Spleen (tissue), 7 donors: ENCODE results near the gene SERPINA1.

ENCODE experiments used
- POLR2A ChIP-seq, 3 donors: fragments of 450-650 bp; IDR thresholded peaks; one replicate each; pipeline ENCODE4 v1.5.1; 2017; ENCODE audit warnings: antibody characterized with exemption in 3 of 3, mild to moderate bottlenecking in 1 of 3
- TF ChIP-seq, protein P1 (sequence below), 11 experiments: fragments of 200-600 bp in 7 of 11; fragments of 450-650 bp in 4 of 11; sonication (generic) in 4 of 11; IDR thresholded peaks in 8 of 11; conservative IDR thresholded peaks in 3 of 11; 1 replicate in 7 of 11; 2 replicates in 4 of 11; pipeline versions ENCODE4 v1.4.0 to v1.8.0; 2016 to 2021; ENCODE audit warnings: antibody characterized with exemption in 11 of 11, inconsistent platforms in 4 of 11, mild to moderate bottlenecking in 1 of 11
- donor health status: DM: no; HTN: no; CAD: no; lungs with moderate emphysema.
- donor health status: DM: no; HTN: no; CAD: no.
- donor health status: DM: no; HTN: no; CAD: no.

- TF ChIP-seq, protein P1, sequence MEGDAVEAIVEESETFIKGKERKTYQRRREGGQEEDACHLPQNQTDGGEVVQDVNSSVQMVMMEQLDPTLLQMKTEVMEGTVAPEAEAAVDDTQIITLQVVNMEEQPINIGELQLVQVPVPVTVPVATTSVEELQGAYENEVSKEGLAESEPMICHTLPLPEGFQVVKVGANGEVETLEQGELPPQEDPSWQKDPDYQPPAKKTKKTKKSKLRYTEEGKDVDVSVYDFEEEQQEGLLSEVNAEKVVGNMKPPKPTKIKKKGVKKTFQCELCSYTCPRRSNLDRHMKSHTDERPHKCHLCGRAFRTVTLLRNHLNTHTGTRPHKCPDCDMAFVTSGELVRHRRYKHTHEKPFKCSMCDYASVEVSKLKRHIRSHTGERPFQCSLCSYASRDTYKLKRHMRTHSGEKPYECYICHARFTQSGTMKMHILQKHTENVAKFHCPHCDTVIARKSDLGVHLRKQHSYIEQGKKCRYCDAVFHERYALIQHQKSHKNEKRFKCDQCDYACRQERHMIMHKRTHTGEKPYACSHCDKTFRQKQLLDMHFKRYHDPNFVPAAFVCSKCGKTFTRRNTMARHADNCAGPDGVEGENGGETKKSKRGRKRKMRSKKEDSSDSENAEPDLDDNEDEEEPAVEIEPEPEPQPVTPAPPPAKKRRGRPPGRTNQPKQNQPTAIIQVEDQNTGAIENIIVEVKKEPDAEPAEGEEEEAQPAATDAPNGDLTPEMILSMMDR (IDR thresholded peaks at IDR 0.05 in 8 of 11, conservative IDR thresholded peaks at IDR 0.05 in 3 of 11) = no peak
- no peak for TF ChIP-seq POLR2A (IDR thresholded peaks at IDR 0.05)
Observed at GRCh38 chr14:94349276-94349675, 39.1 kb downstream of the SERPINA1 start.
